Brain microvascular endothelial cell (primary cell): ENCODE measurements around the gene BIN2.

Experiments
- DNase-seq: peaks from one replicate; pipeline ENCODE4 v3.0.0-alpha.2; 2020
- H3K27ac ChIP-seq: fragments of 250-450 bp; sonication (Bioruptor Pico); 2 replicates; pipeline ENCODE4 v1.5.1; 2020; ENCODE audit warnings: mild to moderate bottlenecking, moderate library complexity
- H3K27me3 ChIP-seq: fragments of 250-450 bp; sonication (Bioruptor Pico); replicated peaks from 2 replicates; pipeline ENCODE4 v1.5.1; 2020; ENCODE audit warnings: mild to moderate bottlenecking
- H3K36me3 ChIP-seq: fragments of 250-450 bp; sonication (Bioruptor Pico); replicated peaks from 2 replicates; pipeline ENCODE4 v1.5.1; 2020; ENCODE audit warnings: mild to moderate bottlenecking
- H3K4me3 ChIP-seq: 2 replicates; pipeline ENCODE4 v1.5.1; 2011; ENCODE audit warnings: low read depth, mild to moderate bottlenecking, control low read depth, low read length, moderate library complexity
- in situ Hi-C: cut with HindIII; loops from 2 replicates; pipeline ENCODE4 v1.10.0; 2017; ENCODE audit warnings: low sequenced_read_pairs, low pct_ligation_motif_present
- TF ChIP-seq, protein P1 (sequence below): IDR thresholded peaks from 2 replicates; pipeline ENCODE4 v1.5.1; 2011; ENCODE audit warnings: low read depth, mild to moderate bottlenecking, moderate library complexity, low read length, control low read depth, inconsistent platforms; ENCODE audit errors: missing control alignments

BIN2 gene

DNA sequence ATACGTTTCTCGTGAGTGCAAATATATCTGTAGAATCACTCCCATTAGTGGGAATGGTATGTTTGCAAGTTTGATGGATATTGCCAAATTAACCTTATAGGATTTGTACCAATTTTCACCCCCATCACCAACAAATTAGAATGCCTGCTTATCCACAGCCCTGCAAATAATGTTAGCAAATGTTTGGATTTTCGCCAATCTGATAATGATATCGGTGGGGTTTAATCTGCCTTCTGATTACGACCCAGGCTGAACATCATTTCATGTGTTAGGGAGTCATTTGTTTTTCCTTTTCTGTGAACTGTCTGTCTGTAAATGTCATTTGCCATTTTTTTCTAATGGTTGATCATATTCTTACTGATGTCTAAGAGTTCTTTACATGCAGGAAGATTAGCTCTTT lies 89.4 kb downstream of the BIN2 start:
- no peak for DNase-seq
- Histone ChIP-seq H3K27ac (no peak overlapping the region), H3K27me3 (no peaks in the 10 kb centered on the region), H3K4me3 (no peak overlapping the region), H3K36me3 (no peaks in the 10 kb centered on the region)
- in situ Hi-C loops, result no loop called here
- TF ChIP-seq, protein P1, sequence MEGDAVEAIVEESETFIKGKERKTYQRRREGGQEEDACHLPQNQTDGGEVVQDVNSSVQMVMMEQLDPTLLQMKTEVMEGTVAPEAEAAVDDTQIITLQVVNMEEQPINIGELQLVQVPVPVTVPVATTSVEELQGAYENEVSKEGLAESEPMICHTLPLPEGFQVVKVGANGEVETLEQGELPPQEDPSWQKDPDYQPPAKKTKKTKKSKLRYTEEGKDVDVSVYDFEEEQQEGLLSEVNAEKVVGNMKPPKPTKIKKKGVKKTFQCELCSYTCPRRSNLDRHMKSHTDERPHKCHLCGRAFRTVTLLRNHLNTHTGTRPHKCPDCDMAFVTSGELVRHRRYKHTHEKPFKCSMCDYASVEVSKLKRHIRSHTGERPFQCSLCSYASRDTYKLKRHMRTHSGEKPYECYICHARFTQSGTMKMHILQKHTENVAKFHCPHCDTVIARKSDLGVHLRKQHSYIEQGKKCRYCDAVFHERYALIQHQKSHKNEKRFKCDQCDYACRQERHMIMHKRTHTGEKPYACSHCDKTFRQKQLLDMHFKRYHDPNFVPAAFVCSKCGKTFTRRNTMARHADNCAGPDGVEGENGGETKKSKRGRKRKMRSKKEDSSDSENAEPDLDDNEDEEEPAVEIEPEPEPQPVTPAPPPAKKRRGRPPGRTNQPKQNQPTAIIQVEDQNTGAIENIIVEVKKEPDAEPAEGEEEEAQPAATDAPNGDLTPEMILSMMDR, result no peak

DNA sequence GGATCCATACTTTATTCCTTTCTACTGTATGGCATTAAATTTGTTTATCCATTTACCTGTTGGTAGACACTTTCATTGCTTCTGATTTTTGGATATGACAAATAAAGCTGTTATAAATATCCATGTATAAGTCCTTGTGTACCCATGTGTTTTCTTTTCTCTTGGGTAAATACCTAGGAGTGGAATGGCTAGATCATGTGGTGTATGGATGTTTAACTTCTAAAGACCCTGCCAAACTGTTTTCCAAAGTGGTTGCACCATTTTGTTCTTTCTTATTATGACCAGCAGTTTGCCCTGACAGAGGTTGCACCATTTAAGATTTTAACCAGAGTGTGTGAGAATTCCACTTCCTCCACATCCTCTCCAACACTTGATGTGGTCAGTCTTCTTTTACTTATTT lies 91.3 kb downstream of the BIN2 start:
- no peak for DNase-seq
- TF ChIP-seq, protein P1, result no peak
- in situ Hi-C loops, result no loop called here
- H3K36me3 ChIP-seq, result no peaks in the 10 kb centered on the region
- H3K27me3 ChIP-seq, result no peaks in the 10 kb centered on the region
- no peak overlapping the region for H3K27ac ChIP-seq
- H3K4me3 ChIP-seq, result no peak overlapping the region
